ENCODE measurements around the gene CLTB.

GRCh38 chr5:176362233-176362490, 54.2 kb downstream of the CLTB start:
- TF ChIP-seq GATA2 (IDR thresholded peaks at IDR 0.05; ENCODE audit: low read depth, low read length) (no peak), GATA3 (IDR thresholded peaks at IDR 0.05; ENCODE audit: low read depth, low read length) (no peak)
